Breast epithelium (tissue), 3 donors: ENCODE measurements around the gene STXBP2.

Experiments used
- CTCF ChIP-seq, 3 donors: fragments of 450-650 bp; IDR thresholded peaks; one replicate each; pipeline ENCODE4 v1.5.1; 2016 to 2017; ENCODE audit warnings: antibody characterized with exemption in 3 of 3, mild to moderate bottlenecking in 3 of 3, moderate library complexity in 3 of 3
- POLR2AphosphoS5 ChIP-seq, 3 donors: sonication (generic); formaldehyde crosslinking; IDR thresholded peaks; one replicate each; pipeline ENCODE4 v1.6.1; 2017; ENCODE audit warnings: antibody characterized with exemption in 3 of 3

GRCh38 chr19:7665076-7665475 lies 28.2 kb downstream of the STXBP2 start:
- no peak for TF ChIP-seq CTCF (IDR thresholded peaks at IDR 0.05)
- no peak for TF ChIP-seq POLR2AphosphoS5 (IDR thresholded peaks at IDR 0.05)
